Fibroblast of pulmonary artery (primary cell): Measurements from ENCODE around the gene GOLGA8S.
"Not testable (repeated sequence)": the region's sequence is repeated elsewhere in the genome, so short reads cannot be mapped to it uniquely, and the experiment has no call there.

ENCODE experiments used
- DNase-seq: peaks from one replicate; pipeline ENCODE4 v3.0.0-alpha.2; 2010; ENCODE audit warnings: low read depth
- H3K4me3 ChIP-seq: replicated peaks from 2 replicates; pipeline ENCODE4 v1.5.1; 2011; ENCODE audit warnings: low read depth, mild to moderate bottlenecking, control low read depth, low read length, moderate library complexity
- TF ChIP-seq, protein P1 (sequence below): IDR thresholded peaks from 2 replicates; pipeline ENCODE4 v1.5.1; 2011; ENCODE audit warnings: mild to moderate bottlenecking, control low read depth, low read length, inconsistent platforms; ENCODE audit errors: missing control alignments

GOLGA8S gene

DNA sequence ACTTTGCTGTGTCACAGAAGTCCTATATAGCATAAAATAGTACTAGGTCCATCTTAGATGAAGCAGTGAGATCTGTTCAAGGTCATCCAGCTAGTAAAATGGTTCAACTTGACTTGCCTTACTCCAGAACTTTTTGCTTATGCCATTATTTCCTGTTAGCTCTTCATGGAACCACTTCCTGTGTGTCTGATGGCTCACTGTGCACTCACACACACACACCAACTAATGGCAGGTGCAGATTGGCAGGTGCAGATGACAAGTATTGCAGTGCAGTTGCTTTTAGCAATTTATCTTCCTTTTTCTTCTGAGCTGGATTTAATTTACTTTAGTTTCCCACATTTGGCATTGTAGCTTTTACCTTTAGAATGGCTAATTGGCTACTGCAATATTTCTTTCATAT is 29.8 kb downstream of the GOLGA8S start:
- TF ChIP-seq, protein P1, sequence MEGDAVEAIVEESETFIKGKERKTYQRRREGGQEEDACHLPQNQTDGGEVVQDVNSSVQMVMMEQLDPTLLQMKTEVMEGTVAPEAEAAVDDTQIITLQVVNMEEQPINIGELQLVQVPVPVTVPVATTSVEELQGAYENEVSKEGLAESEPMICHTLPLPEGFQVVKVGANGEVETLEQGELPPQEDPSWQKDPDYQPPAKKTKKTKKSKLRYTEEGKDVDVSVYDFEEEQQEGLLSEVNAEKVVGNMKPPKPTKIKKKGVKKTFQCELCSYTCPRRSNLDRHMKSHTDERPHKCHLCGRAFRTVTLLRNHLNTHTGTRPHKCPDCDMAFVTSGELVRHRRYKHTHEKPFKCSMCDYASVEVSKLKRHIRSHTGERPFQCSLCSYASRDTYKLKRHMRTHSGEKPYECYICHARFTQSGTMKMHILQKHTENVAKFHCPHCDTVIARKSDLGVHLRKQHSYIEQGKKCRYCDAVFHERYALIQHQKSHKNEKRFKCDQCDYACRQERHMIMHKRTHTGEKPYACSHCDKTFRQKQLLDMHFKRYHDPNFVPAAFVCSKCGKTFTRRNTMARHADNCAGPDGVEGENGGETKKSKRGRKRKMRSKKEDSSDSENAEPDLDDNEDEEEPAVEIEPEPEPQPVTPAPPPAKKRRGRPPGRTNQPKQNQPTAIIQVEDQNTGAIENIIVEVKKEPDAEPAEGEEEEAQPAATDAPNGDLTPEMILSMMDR: no peak
- H3K4me3 ChIP-seq: no peak overlapping the region
- DNase-seq: no peak

DNA sequence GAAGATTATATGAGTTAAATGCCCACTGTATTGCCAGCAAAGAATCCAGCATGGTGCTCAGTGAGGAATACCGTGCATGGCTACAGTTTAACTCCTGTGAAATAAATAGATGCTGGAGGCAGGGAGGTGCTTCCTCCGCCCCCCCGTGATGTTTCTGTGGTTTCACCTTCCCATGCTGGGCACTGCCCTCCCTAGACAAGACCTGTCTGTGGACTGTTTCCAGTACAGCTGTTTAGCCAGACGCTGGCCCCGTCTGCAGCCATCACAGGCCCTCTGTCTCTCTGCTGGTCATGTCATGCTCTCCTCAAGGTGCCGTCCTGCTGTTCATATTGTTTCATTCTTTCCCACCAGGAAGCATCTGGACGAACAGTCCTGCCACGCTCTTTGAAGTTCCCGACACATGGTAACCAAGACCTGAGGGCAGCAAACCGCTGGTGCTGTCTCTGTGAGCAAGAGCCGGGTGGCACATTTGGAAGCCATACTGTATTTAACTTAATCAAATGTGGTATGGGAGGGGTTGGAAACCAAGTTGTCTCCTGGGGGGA is 31.4 kb downstream of the GOLGA8S start:
- no peak for DNase-seq
- TF ChIP-seq, protein P1: no peak
- no peak overlapping the region for H3K4me3 ChIP-seq

DNA sequence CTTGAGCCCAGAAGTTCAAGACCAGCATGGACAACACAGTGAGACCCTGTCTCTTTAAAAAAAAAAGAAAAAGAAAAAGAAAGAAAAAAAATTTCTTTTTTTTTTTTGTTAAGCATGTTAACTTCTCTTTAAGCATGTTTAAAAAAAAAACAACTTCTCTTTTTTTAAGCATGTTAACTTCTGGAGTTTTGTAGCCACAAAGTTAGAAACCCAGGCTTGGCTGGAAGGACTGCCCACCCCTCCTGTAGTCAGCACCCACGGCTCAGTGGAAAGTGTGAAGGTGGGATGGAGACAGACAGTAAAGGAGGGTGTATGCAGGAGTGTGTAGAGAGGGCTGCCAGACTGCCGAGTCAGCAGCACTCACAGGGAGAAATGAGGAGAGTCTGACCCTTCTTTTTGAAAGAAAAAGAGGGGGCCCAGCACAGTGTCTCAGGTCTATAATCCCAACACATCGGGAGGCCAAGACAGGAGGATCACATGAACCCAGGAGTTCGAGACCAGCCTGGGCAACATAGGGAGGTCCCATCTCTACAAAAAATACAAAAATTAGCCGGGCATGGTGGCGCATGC is 33.2 kb downstream of the GOLGA8S start:
- no peak for DNase-seq
- no peak overlapping the region for H3K4me3 ChIP-seq
- TF ChIP-seq, protein P1: no peak

- H3K4me3 ChIP-seq: no peak overlapping the region
- no peak for DNase-seq
- TF ChIP-seq, protein P1: no peak
Observed at GRCh38 chr15:23395030-23395692, 40.6 kb downstream of the GOLGA8S start.

- DNase-seq: no peak
- H3K4me3 ChIP-seq: no peak overlapping the region
- TF ChIP-seq, protein P1: no peak
Observed at GRCh38 chr15:23395832-23396231, 41.3 kb downstream of the GOLGA8S start.

DNA sequence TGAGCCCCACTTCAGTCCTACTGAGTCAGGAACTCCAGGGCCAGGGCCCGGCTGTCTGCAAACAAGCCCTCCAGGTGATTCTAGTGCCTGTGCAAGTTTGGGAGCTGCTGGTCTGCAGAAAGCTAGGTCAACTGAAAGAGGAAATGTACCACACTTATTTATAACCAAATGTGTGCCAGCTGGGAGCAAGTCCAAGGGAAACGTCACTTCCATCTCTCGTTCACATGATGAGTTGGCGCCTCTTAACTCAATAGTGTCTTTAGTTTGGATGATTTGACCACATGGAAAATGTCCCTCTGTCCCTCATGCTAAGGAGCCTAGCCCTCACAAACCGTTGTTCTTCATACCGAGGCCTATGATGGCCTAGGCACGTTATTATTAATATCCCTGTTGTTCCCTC is 43.2 kb downstream of the GOLGA8S start:
- TF ChIP-seq, protein P1: no peak
- DNase-seq: no peak
- H3K4me3 ChIP-seq: no peak overlapping the region

GRCh38 chr15:23398357-23398756 is 43.8 kb downstream of the GOLGA8S start:
- H3K4me3 ChIP-seq, DNase-seq: not testable (repeated sequence)

- DNase-seq, H3K4me3 ChIP-seq: not testable (repeated sequence)
Observed at GRCh38 chr15:23399207-23399606, 44.7 kb downstream of the GOLGA8S start.
